ENCODE data around the gene KPNB1. TPM values are rescaled to one million over a fixed set of nuclear protein-coding genes. Genes with fewer than 3 reads are reported as not detected.

KPNB1 gene
- total RNA-seq, 4 donors from 2014 or later = 100 to 162 (median 139) TPM

DNA sequence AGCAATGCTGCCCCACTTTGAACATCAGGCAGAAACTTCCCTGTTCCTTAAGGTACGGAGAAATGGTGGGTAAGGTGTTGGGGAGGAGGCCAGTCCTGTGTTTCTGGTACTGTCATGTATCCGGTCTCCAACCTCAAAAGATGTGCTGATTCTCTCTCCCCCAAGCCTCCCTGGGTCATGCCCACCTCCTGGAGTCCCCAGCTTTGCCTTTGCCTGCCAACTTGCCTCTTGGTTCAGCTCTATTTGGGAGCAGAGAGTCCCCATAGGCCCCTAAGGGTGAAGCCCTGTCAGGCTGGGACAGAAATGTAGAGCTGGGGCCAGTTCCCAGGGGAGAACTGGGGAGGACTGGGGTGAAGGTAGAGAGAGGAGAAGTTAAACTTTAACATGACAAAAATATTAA is 81.7 kb downstream of the KPNB1 start:
- 75% methylated on average over 2 of the region's 2 CpGs for WGBS
- TF ChIP-seq, protein P1, sequence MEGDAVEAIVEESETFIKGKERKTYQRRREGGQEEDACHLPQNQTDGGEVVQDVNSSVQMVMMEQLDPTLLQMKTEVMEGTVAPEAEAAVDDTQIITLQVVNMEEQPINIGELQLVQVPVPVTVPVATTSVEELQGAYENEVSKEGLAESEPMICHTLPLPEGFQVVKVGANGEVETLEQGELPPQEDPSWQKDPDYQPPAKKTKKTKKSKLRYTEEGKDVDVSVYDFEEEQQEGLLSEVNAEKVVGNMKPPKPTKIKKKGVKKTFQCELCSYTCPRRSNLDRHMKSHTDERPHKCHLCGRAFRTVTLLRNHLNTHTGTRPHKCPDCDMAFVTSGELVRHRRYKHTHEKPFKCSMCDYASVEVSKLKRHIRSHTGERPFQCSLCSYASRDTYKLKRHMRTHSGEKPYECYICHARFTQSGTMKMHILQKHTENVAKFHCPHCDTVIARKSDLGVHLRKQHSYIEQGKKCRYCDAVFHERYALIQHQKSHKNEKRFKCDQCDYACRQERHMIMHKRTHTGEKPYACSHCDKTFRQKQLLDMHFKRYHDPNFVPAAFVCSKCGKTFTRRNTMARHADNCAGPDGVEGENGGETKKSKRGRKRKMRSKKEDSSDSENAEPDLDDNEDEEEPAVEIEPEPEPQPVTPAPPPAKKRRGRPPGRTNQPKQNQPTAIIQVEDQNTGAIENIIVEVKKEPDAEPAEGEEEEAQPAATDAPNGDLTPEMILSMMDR (IDR thresholded peaks at IDR 0.05) = no peak
- TF ChIP-seq POLR2A (IDR thresholded peaks at IDR 0.05) = no peak
- TF ChIP-seq EP300 (IDR thresholded peaks at IDR 0.05) = no peak
- TF ChIP-seq POLR2AphosphoS5 (IDR thresholded peaks at IDR 0.05) = no peak
- no peak overlapping the region for H3K4me3 ChIP-seq
- H3K27ac ChIP-seq = no peak overlapping the region
- H3K27me3 ChIP-seq = peaks cover 65% of the 10 kb centered on the region
- H3K9me3 ChIP-seq = no peaks in the 10 kb centered on the region
- H3K4me1 ChIP-seq = peaks cover 14% of the 10 kb centered on the region
- no peaks in the 10 kb centered on the region for H3K36me3 ChIP-seq
- peak in 1 of 2 donors; percentile 29 for DNase-seq (ENCODE audit: low spot score in 2 of 2)

DNA sequence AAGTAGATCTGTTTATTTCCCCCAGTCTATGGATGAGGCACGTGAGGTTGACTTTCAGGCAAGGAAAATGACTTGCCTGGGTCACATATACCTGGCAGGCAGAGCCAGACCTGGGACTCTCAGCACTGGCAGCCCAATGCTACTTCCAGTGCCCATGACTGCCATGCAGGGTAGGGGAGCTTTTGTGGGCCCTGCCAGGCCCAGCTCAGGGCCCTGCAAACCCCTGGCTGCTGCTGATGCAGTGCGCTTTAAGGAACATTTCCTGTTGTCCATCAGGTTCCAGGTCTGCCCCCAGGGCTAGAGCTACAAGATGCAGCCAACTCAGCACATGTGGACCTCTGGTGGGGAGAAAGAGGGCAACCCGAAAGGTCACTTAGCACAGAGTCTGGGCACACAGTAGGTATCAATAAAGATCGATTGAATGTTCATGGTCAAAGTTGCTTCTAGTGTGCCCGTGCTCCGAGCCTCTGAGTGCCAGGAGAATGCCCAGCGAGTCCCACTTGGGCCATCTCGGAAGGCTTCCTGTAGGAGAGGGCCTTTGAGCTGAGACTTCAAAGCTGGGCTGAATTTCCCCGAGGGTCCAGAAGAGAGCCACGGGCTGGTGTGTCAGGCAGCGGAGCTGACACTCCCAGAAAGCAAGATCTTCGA is 82.8 kb downstream of the KPNB1 start:
- H3K4me3 ChIP-seq = peak overlapping the region; percentile 54
- no peaks in the 10 kb centered on the region for H3K36me3 ChIP-seq
- H3K4me1 ChIP-seq = peaks cover 14% of the 10 kb centered on the region
- no peaks in the 10 kb centered on the region for H3K9me3 ChIP-seq
- TF ChIP-seq EP300 (IDR thresholded peaks at IDR 0.05) = no peak
- no peak for TF ChIP-seq POLR2A (IDR thresholded peaks at IDR 0.05)
- TF ChIP-seq, protein P1 (IDR thresholded peaks at IDR 0.05) = no peak
- H3K27me3 ChIP-seq = peaks cover 68% of the 10 kb centered on the region
- DNase-seq (ENCODE audit: low spot score in 2 of 2) = peak; percentile 20 to 48
- H3K27ac ChIP-seq = no peak overlapping the region
- WGBS = 55% methylated on average over 9 of the region's 12 CpGs

DNA sequence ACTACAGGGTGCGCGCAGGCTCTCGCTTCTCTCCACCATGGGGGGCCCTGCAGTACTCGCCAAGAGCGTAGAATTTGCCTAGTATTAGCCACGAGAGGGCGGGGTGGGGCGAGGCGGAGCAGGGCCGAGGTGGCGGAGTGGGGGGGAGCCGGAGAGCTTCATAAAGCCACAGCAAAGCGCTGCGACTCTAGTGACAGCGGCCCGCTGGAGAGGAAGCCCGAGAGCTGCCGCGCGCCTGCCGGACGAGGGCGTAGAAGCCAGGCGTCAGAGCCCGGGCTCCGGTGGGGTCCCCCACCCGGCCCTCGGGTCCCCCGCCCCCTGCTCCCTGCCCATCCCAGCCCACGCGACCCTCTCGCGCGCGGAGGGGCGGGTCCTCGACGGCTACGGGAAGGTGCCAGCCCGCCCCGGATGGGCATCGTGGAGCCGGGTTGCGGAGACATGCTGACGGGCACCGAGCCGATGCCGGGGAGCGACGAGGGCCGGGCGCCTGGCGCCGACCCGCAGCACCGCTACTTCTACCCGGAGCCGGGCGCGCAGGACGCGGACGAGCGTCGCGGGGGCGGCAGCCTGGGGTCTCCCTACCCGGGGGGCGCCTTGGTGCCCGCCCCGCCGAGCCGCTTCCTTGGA is 83.4 kb downstream of the KPNB1 start, which contains the start of gene TBX21:
Gene TBX21 (plus strand): TSS at position 190 of the 627 bp plus-strand sequence. CDS start 219 bp downstream, at position 409.
- no peak within 1 kb of the TSS for H3K27ac ChIP-seq

DNA sequence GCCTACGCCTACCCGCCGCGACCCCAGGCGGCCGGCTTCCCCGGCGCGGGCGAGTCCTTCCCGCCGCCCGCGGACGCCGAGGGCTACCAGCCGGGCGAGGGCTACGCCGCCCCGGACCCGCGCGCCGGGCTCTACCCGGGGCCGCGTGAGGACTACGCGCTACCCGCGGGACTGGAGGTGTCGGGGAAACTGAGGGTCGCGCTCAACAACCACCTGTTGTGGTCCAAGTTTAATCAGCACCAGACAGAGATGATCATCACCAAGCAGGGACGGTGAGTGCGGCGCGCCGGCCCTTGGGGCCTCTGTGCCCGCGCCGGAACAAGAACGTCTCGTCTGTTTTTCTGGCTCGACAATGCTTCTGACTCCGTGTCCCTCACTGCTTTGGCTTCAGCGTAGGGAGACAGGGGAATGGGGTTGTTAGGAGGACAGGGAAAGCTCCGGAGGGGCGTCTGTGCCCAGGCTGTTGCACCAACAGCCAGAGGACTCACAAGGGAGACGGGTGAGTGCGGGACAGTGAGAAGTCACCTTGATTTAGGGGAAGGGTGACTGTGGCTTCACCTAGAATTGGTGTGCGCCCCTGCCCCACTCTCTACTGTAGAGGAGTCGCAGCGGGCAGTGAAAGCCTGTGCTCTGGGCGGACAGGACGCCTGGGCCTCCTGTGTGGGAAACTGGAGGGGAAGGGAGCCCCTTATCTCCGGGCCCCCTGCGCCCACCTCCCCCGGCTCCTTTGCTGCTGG is 84.1 kb downstream of the KPNB1 start:
- WGBS = 61% methylated on average over 8 of the region's 60 CpGs
- no peak overlapping the region for H3K27ac ChIP-seq
- H3K36me3 ChIP-seq = no peaks in the 10 kb centered on the region
- H3K9me3 ChIP-seq = no peaks in the 10 kb centered on the region
- peak; percentile 50 to 69 for DNase-seq (ENCODE audit: low spot score in 2 of 2)
- H3K4me1 ChIP-seq = peaks cover 14% of the 10 kb centered on the region
- TF ChIP-seq EP300 (IDR thresholded peaks at IDR 0.05) (no peak), POLR2AphosphoS5 (IDR thresholded peaks at IDR 0.05) (no peak), POLR2A (IDR thresholded peaks at IDR 0.05) (no peak)
- TF ChIP-seq, protein P1 (IDR thresholded peaks at IDR 0.05) = no peak
- peaks cover 66% of the 10 kb centered on the region for H3K27me3 ChIP-seq
- peak overlapping the region; percentile 54 for H3K4me3 ChIP-seq

More for the DNA sequence above, 83.4 kb downstream of the KPNB1 start, which contains the start of gene TBX21:
- peak; percentile 72 to 79 for DNase-seq (ENCODE audit: low spot score in 2 of 2)
- H3K9me3 ChIP-seq = no peaks in the 10 kb centered on the region
- peaks cover 14% of the 10 kb centered on the region for H3K4me1 ChIP-seq
- H3K4me3 ChIP-seq = peak within 1 kb of the TSS; percentile 54
- no peaks in the 10 kb centered on the region for H3K36me3 ChIP-seq
- 0% methylated on average over 24 of the region's 73 CpGs for WGBS
- TF ChIP-seq POLR2AphosphoS5 (IDR thresholded peaks at IDR 0.05) = no peak
- no peak for TF ChIP-seq POLR2A (IDR thresholded peaks at IDR 0.05)
- peaks cover 71% of the 10 kb centered on the region for H3K27me3 ChIP-seq

DNA sequence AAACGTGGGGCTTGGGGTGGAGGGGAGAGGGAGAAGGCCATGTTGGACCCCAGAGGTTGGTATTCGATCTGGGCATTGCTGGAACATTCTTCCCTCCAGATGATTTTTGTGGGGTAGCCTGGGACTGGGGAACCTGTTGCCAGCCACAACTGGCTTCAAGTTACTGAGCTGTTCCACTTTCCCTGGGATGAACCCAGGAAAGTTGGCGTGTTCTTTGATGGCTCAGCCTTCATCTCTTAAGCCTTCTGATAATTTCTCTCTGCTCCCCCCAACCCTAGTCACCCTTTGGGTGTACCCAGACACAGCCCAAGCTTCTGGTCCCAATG is 85.4 kb downstream of the KPNB1 start:
- no peak overlapping the region for H3K4me3 ChIP-seq
- no peaks in the 10 kb centered on the region for H3K9me3 ChIP-seq
- peak; percentile 15 to 20 for DNase-seq (ENCODE audit: low spot score in 2 of 2)
- TF ChIP-seq, protein P1 (IDR thresholded peaks at IDR 0.05) = no peak
- TF ChIP-seq POLR2AphosphoS5 (IDR thresholded peaks at IDR 0.05) (no peak), EP300 (IDR thresholded peaks at IDR 0.05) (no peak)
- H3K27ac ChIP-seq = no peak overlapping the region
- H3K27me3 ChIP-seq = peaks cover 68% of the 10 kb centered on the region
- H3K4me1 ChIP-seq = peaks cover 14% of the 10 kb centered on the region
- no peaks in the 10 kb centered on the region for H3K36me3 ChIP-seq
- 74% methylated on average over 3 of the region's 3 CpGs for WGBS

Other genes starting within 250 kb of the KPNB1 start
- 100 to 1,000 TPM in 3 of 4 donors, 10 to 100 TPM in 1; 96.8 to 317 (median 124) TPM for gene NPEPPS, start 118.8 kb upstream of the KPNB1 start, total RNA-seq
- gene TBKBP1, start 44.2 kb downstream of the KPNB1 start, total RNA-seq = 10 to 100 TPM in 1 of 4 donors, 1 to 10 TPM in 3; 4.9 to 10.5 (median 8.4) TPM
- under 1 TPM in 1 of 4 donors, not detected in 3; 0.80 TPM for gene TBX21, start 83.3 kb downstream of the KPNB1 start, total RNA-seq
- 1 to 10 TPM; 1.3 to 2.0 (median 1.6) TPM for gene OSBPL7, start 171.9 kb downstream of the KPNB1 start, total RNA-seq
- gene MRPL10, start 181.6 kb downstream of the KPNB1 start, total RNA-seq = 10 to 100 TPM; 27.7 to 33.8 (median 31.2) TPM
- not detected for gene LRRC46, start 181.8 kb downstream of the KPNB1 start, total RNA-seq
- gene SCRN2, start 191.4 kb downstream of the KPNB1 start, total RNA-seq = 10 to 100 TPM; 22.3 to 46.4 (median 34.7) TPM
- 10 to 100 TPM in 3 of 4 donors, 1 to 10 TPM in 1; 6.6 to 29.3 (median 19.9) TPM for gene SP6, start 201.2 kb downstream of the KPNB1 start, total RNA-seq
- gene SP2, start 246.3 kb downstream of the KPNB1 start, total RNA-seq = 10 to 100 TPM in 2 of 4 donors, 1 to 10 TPM in 2; 6.9 to 12.7 (median 9.8) TPM

Data from suprapubic skin (tissue), 4 donors.